GM19324 (cell line): Measurements from ENCODE around the gene TNFRSF12A.
"Not testable (repeated sequence)": the region's sequence is repeated elsewhere in the genome, so short reads cannot be mapped to it uniquely, and the experiment has no call there.

ENCODE experiments used
- ATAC-seq: cut with Tn5 transposase; IDR thresholded peaks from one replicate; pipeline ENCODE4 v1.9.1; 2021; ENCODE audit warnings: mild to moderate bottlenecking, moderate library complexity; ENCODE audit not compliant: unreplicated experiment, low FRiP score

Gene TNFRSF12A

GRCh38 chr16:3060339-3061127 is 40.4 kb downstream of the TNFRSF12A start:
- no peak for ATAC-seq

- ATAC-seq = no peak
Measured at GRCh38 chr16:3062553-3062952, 42.4 kb downstream of the TNFRSF12A start.

DNA sequence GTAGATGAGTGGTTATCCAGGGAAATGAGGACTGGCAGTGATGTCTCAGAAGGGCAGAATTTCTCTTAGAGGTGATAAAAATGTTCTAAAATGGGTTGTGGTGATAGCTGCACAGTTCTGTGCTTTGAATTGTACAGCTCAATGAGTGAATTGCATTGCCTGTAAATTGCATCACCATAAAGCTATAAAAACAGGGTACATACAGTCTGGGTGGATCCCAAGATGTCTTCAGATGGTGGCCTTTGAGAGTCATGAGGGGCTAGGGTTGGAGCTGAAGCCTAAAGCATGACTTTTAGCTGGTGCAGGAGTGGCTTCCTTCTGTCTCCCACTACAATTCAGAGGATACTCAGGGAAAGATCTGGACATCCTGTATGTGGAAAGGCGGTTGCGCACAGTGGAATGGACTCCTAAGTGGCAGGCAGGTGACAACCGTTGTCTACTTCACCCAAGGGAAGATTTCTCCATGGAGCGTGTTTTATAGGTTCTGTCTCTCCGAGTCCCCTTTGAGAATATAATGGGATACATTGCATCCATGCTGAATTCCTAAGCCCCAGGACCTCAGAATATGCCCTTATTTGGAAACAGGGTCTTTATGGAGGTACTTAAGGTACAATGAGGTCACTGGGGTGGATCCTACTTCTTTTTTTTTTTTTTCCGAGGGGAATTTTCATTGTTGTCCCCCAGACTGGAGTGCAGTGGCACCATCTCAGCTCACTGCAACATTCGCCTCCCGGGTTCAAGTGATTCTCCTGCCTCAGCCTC is 43.6 kb downstream of the TNFRSF12A start:
- ATAC-seq = no peak

DNA sequence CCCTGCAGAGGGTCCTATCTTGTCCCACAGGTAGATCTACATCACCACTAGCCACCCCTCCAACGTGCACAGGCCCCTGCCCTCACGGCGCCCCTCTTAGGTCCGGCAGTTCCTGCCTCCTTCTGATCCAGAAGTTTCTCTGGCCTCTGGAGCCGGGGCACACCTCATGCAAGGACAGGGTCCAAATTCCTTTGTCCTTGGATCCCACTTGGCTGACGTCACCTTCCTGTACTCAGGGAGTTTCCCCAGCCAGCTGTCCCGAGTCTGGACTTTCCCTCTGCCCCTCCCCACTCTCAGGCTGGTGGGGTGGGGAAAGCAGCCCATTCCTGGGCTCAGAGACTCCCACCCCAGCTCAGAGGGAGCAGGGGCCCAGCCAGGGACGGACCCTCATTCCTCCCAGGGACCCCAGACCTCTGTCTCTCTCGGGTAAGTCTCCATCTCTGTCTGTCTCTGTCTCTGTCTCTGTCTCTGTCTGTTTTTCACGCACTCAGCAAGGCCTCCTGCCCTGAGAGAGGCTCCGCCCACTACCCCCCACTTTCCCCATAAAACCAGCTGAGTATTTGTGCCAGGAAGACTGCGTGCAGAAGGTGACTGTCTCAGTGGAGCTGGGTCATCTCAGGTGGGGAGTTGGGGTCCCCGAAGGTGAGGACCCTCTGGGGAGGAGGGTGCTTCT is 45.0 kb downstream of the TNFRSF12A start, which contains the start of gene IL32:
Gene IL32, plus strand, starts transcription at position 572 of the 673 bp plus-strand sequence. CDS start 172 bp downstream, outside the sequence.
- ATAC-seq = no peak

GRCh38 chr16:3065742-3066439 is 45.7 kb downstream of the TNFRSF12A start:
- ATAC-seq = no peak

- no peak for ATAC-seq
Measured at GRCh38 chr16:3066440-3066748, 46.2 kb downstream of the TNFRSF12A start.

- ATAC-seq = no peak
Measured at GRCh38 chr16:3068487-3068886, 48.3 kb downstream of the TNFRSF12A start.

DNA sequence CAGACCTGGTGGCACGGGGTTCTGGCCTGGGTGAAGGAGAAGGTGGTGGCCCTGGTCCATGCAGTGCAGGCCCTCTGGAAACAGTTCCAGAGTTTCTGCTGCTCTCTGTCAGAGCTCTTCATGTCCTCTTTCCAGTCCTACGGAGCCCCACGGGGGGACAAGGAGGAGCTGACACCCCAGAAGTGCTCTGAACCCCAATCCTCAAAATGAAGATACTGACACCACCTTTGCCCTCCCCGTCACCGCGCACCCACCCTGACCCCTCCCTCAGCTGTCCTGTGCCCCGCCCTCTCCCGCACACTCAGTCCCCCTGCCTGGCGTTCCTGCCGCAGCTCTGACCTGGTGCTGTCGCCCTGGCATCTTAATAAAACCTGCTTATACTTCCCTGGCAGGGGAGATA is 49.0 kb downstream of the TNFRSF12A start:
- ATAC-seq = not testable (repeated sequence)

DNA sequence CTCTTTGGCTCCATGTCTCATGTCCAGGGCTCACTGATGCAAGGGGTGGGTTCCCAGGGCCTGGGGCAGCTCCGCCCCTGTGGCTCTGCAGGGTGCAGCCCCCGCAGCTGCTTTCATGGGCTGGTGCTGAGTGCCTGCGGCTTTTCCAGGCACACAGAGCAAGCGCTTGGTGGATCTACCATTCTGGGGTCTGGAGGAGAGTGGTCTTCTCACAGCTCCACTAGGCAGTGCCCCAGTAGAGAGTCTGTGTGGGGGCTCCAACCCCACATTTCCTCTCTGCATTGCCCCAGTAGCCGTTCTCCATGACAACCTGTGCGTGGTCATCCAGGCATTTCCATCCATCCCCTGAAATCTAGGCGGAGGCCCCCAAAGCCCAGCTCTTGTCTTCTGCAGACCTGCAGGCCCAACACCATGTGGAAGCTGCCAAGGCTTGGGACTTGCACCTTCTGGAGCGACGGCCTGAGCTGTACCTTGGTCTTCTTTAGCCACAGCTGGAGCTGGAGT is 50.5 kb downstream of the TNFRSF12A start:
- ATAC-seq = no peak

DNA sequence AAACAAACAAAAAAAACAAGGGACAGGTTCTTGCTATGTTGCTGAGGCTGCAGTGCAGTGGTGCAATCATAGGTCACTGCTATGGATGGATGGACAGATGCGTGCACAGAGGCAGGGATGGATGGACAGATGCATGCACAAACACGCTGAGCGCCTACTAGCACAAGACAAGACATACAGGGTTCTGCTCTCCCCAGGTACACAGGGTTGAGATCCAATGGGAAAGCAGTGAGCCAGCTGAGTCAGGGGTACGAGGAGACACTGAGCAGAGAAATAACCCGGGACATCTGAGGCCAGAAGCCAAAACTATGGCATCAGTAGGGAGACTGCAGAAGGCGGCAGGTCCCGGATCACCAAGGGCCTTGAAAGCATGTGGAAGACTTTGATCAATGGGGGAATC is 51.5 kb downstream of the TNFRSF12A start:
- no peak for ATAC-seq
